Activated CD4-positive, CD25-positive, alpha-beta regulatory T cell treated with anti-CD3 and anti-CD28 coated beads, Interleukin-2, amount 50 U/mL, for 72 hours (primary cell): ENCODE data around the gene BIRC7.

Experiments
- DNase-seq: peaks from one replicate; pipeline ENCODE4 v3.0.0; 2021

Gene BIRC7, protein sequence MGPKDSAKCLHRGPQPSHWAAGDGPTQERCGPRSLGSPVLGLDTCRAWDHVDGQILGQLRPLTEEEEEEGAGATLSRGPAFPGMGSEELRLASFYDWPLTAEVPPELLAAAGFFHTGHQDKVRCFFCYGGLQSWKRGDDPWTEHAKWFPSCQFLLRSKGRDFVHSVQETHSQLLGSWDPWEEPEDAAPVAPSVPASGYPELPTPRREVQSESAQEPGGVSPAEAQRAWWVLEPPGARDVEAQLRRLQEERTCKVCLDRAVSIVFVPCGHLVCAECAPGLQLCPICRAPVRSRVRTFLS

DNA sequence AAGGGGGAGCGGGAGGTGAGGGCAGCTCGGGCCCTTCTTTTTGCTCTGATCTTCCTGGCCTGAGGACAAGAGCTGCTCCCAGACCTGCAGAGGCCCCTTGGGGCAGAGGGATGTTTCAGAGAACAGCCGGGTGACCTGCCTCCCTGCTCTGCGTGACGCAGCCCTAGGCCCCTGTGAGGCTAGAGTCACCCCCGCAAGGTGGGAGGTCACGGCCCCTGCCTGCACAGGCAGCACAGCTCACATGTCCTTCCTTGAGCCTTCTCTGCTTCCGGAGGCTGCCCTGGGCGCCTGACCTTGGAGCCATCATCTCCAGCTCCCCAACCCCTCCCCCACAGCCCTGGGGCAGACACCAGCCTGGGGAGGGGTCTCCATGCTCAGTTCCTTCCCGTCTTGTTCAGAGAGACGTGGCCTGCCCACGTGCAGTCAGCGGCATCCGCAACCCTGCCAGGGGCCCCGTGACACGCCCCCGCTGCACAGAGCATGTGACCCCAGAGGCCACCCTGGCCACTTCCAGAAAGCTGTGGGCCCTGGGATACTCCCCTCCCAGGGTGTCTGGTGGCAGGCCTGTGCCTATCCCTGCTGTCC is at the start of gene BIRC7:
TSS of gene BIRC7 (plus strand) at position 507 of the 585 bp plus-strand sequence. CDS start 192 bp downstream, outside the sequence.
- DNase-seq: no peak

DNA sequence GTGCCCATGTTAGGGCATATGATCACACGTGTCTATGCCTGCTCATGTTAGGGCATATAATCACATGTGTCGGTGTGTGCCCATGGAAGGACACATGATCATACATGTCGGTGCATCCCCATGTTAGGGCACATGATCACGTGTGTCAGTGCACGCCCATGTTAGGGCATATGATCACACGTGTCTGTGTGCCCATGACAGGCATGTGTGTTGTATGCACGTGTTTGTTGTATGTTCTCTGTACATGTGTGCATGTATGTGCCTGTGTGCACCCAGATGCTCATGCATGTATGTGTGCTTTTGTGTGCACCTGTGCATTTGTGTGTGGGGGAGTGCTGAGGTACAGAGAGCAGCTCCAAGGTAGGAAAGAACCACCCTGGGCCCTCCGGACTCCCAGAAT is 49.6 kb upstream of the BIRC7 start:
- DNase-seq: no peak

DNA sequence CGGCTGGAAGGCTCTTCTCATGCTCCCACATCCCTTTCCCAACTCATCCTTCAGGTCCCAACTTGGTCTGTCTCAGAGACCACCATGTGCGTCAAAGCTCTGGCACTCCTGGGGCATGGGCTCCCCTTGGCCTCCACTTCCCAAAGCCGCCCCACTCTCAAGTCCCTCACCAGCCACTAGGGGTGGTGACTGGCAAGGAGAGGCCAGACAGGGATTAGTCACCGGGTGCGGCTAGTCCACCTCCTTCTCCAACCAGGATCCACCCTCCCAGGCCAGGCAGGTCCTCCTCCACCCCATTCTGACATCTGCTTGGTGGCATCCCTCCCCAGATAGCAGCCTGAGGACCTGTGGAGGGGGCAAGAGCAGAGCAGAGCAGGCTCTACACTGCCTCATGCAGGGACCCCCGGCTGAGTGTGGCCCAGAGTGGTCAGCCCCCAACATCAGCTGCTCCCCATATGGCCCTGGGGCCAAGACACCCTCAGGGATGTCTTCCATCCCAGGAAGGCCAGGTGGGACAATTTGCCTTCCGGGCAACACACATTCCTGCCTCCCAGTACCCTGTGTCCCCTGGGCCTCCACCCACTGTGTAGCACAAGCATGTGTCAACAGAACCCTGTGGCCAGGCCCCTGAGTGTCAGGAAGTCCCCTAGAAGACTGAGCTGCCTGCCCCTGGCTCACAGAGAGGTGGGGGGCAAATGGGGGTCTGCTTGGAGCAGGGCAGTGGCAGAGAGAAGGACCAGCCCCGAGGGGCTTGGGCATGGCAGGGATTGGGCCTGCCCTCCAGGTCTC is 49.0 kb upstream of the BIRC7 start:
- DNase-seq: no peak

DNA sequence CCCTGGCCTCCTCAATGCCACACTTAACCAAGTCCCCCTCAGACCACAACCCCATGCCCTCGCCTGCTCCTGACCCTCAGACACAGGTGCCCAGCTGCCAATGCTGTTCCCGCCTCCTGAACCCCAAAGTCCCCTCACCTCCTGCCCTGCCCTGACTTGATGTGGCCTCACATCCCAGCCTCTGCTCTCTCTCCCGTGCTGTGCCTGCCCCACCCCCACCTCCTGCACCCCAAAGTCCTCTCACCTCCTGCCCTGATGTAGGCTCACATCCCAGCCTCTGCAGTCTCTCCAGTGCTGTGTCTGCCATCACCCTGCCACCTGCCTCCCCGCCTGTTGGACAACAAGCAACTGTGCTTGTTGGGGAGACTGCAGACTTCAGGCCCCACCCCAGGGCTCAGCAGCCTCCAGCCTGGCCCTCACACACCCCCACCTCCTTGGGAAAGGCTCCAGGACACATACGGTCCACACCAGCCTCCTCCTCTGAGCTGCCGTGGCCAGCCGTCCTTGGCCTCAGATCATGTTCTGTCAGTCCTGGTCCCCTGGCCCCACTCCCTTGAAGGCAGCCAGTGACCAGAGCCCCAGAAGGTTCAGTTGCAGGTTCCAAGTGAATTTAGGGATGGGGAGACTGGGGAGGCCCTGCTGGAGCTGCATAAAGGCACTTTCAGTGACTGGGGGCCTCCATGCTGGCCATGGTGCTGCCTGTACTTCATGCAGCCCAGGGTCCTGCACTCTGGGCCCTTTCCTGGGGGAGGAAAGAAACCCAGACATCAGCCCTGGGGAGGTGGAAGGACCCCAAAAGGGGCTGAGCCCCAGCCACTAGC is 48.2 kb upstream of the BIRC7 start:
- no peak for DNase-seq

DNA sequence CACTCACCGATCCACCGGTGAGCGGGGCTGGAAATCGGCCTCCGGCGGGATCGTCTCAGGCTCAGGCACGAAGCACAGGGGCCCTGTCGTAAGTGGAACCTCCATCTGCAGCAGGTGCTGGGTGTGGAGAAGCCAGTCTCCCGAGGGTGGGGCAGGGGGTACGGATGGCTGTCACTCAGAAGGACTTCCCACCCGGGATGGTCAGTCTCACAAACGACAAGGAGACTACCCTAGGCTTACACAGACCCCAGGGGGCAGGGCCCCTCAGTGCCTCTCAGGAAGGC is 47.6 kb upstream of the BIRC7 start:
- no peak for DNase-seq

DNA sequence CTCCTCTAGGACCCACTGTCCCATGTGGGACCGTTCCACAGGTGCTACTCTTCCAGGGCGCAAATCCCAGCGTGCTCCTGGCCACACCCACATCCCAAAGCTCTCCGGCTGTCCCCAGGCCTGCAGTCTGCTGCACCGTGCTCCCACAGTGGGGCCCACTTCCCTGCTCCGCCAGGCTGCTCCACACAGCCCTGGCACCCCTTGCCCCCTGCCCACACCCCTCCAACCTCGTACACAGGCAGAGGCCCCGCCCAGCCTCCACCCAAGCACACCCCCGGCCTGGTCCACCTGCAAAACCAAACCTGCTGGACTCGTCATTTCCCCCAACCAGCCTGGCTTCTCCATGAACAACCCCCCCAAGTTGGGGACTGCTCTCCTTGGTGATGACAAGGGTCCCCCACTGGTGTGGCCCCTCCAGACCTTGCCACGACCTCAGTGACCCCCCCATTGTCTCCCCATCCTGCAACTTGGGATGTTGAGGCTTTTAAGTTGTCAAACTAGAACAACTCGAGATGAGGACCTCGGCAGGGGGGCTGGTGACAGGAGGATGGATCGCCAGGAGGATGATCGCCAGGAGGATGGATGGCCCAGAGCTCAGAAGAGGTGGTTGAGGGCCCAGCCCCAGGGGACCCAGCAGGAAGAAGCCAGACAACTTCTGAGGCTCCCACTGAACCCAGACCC is 46.9 kb upstream of the BIRC7 start:
- DNase-seq: no peak

DNA sequence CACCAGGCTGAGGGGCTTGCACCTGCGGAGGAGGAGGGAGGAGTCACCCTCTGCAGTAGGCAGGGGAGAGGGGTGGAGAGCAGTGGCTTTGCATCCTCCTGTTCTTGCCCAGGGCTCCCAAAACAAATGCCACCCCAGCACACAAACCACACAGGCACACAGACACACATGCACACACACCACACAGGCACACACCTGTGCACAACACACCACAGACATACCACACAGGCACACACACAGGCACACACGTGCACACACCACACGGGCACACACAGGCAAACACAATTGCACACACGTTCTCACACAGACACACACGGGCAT is 46.4 kb upstream of the BIRC7 start:
- no peak for DNase-seq

DNA sequence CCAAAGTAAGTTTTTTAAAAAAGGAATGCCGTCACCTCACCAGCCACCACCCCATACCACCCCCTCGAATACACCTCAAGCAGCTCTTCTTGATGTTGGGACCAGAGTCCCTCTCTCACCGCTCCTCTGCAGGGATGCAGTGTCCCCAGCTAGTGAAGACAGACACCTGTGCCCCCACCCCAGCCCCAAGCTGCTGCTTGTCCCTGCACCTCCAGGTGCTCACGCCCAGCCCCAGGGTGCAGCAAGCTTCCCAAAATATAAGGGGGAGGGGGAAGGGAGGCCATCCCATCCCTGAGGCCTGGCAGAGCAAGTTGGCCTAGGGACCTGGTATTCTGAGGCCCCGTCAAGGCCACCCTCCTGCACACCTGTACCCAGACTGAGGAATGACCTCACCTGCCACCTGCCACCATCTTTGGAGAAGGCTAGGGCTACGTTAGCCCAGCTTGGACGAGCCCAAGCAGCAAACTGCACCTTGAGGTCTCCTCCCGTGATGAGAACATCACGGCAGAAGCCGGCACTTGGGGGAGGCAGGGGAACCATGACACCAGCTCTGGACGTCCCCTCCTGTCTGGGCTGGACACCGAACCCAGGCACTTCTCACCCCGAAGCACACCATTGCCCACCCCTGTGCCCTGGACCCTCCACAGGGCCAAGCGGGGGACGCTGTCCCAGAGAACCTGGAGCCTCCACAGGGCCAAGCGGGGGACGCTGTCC is 45.7 kb upstream of the BIRC7 start:
- no peak for DNase-seq

DNA sequence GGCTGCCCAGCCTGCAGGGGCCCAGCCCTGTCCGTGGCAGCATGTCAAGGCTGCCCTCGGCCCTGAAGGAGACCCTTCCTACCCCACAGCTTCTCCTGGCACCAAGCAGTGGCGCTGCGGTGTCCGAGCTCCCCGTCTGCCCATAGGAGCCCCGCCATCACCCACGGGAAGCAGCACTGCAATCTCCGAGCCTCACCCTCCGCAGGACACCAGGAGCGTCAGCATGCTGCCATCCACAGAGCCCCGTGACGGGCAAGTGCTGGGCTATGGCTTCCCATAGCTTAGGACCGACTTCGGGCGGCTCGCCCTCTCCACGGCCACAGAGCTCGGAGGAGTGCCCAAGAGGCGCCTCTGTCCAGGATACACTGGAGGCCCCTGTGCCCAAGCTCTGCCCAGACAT is 44.9 kb upstream of the BIRC7 start:
- no peak for DNase-seq

DNA sequence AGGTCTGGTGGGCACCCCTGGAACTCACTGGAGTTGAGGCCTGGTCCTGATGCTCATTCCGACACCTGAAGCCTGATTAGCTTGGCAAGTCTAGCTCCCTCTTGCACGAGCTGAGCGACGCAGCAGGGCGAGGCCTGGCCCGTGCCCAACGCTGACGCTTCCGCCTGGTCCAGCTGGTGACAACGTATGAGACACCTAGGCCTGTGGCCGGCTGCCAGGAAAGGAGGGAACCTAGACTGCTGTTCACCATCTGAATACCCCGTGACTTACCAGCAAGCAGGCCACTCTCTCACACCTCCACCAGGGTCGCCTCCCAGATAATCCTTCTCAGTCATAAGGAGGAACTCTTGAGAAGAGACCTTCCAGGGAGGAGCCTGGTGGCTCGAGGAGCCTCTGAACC is 44.3 kb upstream of the BIRC7 start:
- no peak for DNase-seq

DNA sequence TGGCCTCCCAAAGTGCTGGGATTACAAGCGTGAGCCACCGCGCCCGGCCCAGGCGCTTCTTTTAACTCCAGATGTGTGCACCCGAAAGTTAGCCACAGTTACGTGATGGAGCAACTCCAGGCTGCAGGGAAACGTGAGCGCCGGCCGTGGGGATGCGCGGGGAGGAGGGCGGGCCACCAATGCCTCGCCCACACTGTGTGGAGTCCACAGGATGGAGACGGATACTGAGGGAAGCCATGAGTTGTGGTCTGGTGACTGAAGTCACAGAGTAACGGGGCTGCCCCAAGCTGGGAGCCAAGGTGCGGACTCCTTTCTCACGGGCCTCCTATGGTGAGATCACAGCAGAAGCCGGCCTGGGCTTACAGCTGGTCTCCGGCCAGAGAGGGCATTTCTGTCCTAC is 43.0 kb upstream of the BIRC7 start:
- no peak for DNase-seq

DNA sequence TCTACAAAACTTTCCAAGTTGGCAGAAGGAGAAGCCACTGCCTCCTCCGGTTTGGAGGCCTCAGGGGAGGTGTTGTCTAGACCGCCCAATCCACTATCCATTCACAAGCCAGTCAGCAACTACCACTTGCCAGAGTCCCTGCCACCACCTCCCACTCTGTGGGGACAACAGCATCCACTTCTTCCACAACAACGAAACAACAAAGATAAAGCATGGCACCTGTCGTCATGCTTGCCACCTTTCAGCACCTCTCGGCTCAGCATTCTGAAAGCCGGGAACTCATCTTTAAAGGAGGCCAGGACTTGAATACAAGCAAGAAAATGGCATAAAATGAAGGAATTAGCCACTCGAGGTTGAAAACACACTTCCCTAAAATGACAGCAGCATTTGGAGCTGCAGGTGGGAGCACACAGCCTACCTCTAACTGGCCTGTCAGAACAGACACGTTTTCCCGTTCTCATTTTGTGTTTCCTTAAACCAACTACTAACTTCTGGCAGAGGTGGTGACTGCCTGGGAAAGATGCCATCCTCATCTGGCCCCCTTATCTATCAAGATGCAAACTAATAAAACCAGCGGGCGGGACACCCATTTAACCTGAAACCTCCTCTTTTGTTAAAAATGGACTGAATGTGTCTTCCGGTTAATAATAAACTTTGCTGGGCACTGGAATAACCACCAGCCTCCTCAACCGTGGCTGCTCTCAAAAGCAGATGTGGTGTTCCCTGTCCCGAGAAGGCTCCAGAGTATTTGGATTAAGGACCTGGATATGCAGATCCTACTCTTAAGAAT is 41.5 kb upstream of the BIRC7 start:
- no peak for DNase-seq

DNA sequence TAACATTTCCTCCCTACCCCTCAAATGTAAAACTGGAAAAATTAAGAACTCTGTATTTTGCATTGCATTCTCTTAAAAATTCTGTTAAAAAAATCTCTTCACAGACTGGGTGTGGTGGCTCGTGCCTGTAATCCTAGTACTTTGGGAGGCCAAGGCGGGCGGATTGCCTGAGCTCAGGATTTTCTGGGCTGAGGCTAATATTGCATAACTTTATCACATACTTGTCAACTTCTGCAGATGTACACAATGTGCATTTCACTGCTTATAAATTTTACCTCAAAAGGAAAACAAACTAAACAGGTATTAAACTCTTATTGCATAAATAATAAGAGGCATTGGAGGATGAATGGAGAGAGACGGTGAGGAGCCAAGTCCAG is 40.9 kb upstream of the BIRC7 start:
- DNase-seq: no peak

DNA sequence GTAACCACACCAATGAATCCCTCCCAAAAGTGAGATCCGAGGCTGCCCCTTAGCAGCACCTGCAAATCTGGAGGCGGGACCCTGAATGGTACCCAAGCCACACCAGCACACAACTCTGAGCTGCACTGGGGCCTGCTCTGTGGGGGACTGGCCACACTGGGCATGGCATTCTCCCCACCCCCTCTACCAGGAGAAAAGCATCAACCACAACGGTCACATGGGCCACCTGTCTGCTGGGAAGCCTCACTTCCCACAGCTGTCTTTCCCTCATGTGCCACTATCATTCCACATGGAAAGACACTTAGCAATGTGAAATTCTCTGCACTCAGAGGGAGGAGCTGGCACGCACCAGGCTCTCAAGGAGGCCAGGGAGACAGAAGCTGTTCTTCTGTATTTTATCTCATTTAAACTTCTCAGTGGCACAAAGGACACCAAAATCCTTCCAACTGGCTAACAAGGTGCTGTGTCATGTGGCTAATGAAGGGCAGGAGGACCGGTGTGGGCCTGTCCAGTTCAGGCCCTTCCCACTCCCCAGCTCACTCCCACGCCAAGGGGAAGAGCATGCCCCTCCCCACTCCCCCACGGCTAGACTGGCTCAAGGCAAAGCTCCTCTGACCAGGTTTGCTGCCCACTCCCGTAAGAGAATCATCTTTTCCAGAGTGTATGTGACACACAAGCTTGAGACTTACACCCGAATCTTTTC is 38.8 kb upstream of the BIRC7 start:
- no peak for DNase-seq

DNA sequence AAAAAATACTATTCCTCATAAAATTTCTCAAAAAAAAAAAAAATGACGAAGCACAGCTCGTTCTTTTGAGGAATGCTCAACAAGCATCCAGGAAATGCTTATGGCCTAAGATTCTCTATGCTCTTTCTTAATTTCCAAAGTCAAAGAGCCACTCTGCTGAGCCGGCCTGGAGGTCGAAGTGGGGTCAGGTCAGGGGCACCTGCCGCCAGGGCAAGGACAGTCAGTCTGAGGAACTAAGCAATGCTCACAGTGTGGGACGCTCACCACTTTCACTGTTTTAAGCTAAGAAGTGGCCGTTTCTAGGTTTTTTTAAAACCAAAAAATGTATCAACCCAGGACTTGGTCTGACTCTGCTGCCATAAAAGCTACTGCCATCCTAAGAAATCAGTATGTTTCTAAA is 37.1 kb upstream of the BIRC7 start:
- DNase-seq: no peak

DNA sequence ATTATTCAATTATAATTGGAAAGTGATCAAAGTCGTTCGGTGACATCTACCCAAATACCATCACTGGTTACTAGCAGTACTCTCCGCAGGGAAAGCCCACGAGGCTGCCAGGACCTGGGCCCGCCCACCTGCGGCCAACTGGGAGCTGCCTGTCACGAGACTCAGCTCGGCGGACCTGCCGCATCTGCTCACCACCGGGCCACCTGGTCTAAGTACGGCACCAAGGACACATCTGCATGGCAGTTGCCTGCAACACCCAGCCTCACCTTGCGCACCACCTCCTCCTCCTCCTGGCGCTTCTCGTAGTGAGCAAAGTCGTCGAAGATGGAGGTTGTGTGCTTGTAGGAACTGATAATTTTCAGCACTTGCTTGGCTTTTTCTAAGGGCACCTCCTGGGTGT is 33.7 kb upstream of the BIRC7 start:
- DNase-seq: no peak

DNA sequence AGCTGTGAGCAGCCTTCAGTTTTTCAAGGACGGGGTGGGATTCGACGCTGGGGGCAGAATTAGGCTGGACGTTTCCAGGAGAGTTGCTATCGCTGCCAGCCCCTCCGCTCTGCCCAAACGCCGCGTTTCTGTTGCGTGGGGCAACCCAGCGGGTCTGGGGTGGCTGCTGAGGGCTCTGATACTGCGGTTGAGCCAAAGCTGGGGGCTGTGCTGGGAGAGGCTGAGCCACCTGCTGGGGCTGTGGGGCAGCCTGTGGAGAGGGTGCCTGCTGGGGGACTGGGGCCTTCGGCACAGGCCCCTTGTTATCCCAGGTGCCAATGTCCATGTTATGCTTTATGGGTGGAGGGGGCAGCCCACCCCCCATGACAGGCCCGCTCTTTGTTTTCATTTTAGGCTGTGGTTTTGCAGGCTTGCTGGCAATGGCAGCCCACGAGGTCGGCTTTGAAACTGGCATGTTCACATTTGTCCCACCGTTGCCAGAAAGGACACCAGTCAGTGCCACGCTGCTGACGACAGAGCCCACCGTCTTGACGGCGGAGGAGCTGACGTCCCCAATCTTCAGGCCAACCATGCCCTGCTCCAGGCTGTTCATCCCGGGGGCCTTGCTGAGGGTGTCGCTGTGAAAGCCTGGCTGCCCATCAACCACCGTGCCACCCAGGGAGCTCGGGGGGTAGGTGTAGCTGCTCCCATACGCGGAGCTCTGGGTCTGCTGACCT is 32.7 kb upstream of the BIRC7 start:
- no peak for DNase-seq

DNA sequence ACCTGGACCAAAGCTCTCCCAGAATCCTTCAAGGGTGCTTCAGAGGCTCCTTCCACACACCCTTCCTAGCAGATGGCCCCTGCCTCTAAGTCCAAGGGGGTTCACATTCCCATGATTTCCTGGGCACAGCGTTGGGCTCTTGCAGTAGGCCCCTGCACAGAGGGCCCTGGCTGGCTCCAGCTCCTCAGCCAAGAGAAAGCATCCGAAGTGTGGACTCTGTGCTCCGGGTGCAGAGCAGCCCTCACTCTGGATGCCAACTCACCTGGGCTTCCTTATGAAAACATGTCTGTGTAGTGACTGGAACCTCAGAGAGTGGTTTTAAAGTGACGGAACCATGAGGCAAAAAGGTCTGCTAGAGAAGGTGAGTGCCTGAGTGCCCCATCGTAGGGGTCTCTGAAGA is 31.3 kb upstream of the BIRC7 start:
- DNase-seq: no peak

DNA sequence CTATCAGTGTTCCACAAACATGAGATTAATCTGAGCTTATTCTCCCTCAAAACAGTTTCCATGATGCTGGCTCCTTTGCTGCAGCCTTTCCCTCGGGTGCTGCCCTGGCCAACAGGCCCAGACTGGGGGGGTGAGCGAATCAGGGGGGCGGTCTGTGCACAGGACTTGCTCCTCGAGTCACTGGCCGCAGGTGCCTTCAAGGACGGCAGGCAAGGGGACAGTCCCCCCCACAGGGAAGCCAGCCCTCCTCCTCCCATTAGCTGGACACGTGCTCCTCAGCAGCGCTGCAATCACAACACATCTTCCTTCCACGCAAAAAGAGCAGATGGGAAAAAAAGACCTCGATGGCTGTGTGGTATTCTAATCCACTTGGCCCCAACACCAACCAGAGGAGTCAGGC is 29.8 kb upstream of the BIRC7 start:
- no peak for DNase-seq

DNA sequence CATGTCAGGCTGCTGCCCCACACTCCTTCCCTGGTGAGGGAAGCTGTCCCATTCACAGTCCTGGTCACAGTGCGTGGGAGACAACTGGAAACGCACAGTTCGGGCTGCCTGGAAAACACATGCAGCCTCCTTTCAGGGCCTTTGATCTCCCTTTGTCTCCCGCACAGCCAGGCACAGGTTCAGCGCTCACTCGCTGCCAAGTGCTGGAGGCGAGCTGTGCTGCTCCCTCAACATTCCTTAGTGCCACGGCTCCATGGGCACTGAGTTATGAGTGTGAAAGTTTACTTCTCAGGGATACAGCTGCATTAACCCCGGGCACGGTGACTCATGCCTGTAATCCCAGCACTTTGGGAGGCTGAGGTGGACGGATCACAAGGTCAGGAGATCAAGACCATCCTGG is 28.8 kb upstream of the BIRC7 start:
- DNase-seq: no peak
